ENCODE measurements around the gene NOVA2.

The NOVA2 gene

DNA sequence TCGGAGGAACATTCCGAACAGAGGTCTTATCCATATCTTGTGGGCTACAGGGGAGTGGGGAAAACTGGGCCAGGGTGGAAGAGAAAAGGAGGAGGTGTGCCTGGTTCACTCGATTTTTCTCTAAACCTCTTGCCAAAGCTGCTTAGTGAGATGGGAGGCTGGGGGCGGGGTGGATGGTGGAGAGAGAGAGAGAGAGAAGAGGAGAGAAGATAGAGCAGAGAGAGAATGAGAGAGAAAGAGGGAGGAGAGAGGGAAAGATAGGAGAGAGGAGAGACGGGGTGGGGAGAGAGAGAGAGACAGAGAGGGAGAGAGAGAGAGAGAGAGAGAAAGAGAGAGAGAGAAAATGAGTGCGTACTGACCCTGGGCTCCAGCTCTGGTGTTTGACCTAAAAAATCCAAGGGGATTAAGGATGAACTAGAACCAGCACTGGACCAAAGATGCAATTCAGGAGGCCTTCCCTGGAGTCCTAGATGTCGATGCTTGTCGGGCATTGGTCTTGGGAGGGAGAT lies 14.1 kb downstream of the NOVA2 start:
- DNase-seq: no peak

DNA sequence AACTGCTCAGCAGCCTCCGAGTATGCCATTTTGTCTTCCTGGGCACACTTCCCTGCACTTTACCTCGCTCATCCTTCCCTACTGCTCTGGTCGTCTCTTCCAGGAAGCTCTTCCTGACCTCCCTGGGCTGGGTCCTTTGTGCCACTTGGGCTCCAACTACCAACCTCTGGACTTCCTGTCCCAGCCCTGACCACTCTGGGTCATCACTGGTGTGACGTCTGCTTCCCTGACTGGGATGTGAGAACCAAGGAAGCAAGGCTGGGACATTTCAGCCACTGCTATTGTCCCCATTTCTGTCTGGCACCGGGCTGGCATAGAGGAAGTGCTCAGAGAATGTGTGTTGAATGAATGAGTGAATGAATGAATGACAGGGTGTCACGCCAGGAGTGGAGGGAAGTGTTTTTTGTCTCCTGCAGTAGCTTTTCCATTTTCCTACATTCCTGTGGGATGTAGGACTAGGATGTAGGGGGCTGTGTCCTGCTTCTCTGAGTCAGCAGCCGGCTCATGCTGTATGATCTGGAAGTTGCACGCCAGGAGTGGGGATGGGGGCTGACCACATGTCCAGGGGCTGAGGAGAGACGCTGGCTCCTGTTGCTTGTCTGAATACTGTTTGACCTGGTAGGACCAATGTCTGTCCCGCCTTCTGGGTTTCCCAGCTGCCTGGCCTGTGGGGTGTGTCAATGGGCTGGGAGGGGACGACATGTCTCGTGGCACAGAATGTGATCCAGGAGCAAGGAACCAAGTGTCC lies 14.7 kb downstream of the NOVA2 start:
- DNase-seq: no peak

DNA sequence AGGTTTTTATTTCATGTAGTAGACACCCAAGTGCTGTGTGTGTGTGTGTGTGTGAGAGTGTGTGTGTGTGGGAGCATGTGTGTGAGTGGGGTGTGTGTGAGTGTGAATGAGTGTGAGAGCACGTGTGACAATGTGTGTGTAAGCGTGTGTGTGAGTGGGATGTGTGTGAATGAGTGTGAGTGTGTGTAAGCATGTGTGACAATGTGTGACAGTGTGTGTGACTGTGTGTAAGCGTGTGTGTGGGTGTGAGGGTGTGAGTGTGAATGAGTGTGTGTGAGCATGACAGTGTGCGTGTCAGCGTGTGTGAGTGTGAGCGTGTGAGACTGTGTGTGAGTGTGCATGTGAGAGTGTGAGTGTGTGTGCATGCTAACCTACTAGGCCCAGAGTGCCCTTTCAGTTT lies 15.3 kb downstream of the NOVA2 start:
- DNase-seq: no peak

DNA sequence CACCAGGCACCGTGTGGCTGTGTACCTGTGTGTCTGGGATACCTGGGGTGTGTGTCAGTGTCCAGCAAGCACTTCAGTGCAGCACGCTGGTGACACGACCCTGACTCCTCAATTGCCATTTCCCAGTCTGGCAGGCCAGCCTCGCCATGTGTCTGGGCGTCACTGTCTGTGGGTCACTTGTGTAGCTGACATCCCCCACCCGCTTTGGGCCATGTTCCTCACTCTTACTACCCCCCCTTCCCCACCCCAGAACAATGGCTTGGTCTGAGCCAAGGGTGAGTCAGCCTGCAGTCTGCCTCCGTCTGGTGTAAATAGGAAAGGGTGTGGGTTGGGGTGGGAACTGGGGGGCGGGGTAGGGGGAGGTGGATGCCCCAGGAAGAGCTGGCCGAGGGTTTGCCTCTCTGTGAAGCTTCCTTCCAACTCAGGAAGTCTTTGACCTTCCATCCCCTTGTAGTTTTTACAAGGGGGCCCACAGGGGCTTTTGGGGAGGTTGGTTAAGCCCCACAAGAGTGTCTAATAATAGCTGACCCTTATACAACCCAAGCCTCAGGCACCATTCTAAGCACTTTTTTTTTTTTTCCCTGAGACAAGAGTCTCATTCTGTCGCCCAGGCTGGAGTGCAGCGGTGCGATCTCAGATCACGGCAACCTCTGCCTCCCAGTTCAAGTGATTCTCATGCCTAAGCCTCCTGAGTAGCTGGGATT lies 17.6 kb downstream of the NOVA2 start:
- DNase-seq: no peak

DNA sequence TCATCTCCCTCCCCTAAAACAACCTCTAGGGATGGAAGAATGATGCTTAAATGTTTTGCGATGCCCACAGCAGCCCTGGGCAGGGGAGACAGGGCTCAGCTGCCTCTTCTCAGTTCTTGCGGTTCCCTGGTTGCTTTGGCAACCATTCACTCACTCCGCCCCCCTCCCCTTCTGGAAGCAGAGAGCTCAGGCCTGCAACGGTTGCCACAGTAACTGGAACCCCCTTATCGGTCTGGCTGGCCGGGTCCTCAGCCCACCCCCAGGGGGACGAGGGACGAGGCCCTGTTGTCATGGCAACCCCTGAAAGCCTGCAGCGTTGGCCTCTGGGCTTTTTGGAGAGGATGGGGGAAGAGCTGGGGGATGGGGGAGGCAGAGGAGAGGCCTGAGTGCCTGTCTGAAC lies 19.5 kb downstream of the NOVA2 start:
- DNase-seq: no peak

DNA sequence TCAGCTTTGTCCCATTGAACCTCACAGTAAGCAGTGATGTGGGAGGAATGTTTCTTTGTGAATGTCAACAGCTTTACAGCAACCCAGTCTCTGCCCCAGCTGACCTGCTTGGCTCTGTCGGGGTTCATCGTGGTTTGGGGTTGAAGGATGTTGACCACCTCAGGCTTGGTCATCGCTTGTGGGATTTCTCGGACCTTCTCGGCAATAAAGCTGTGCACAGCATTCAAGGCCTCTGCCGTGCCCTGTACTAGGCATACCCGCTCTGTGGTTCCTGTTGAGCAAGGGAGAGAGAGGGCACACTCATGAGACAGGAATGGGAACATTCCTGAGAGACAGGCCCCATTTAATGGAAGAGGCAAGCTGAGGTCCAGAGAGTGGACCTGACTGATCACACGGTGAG lies 20.0 kb downstream of the NOVA2 start:
- DNase-seq: no peak

DNA sequence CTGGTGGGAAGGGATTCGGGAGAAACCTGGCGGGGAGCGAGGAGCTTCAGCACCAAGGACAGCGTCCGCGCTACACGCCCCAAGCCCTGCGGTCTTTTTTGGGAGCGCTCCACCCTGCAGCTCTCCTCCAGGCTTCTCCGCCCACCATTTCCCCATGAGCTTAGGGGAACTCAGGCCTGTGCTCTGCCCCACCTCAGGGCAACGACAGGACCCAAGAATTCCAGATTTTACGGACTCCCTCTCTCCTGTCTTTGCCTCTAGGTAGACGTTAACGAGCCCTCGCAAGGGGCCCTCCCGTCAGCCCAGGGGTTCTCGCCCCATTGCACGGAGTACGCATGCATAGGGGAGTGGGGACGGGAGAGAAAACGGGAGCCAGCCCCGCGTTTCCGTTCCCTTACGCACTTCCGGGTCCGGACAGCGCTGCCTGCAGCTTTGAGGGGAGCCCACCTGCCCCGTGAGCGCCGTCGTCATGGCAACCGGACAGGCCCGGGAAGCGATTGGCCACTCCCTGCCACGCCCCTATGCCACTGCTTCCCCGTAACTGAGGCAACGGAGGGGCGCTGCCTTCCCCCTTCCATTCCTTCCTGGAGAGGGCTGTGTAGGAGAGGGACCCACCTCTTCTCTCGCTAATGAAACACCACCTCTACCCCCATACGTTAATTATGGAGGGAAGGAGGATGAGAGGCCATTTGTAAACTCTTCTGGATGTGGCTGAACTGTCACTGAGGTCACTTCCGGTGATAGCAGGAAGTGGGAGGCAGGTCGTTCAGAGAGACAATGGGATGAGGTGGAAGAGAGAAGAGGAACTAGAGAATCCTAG lies 20.8 kb downstream of the NOVA2 start:
- DNase-seq: no peak

DNA sequence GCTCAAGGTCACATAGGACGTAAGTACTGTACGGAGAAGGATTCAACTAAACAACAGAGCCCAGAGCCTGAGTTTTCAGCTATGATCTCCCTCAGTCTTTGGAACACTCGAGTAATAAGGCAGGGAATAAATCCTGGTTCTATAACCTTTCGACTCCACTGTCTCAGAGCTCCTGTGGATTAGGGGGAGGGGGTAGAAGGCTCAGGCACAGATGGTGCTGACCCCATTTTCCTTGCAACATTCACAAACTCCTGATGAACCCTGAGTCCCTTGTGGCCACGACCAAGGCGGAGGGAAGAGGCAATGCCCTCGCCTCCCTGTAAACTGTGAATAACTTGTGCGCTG lies 21.4 kb downstream of the NOVA2 start:
- DNase-seq: no peak

DNA sequence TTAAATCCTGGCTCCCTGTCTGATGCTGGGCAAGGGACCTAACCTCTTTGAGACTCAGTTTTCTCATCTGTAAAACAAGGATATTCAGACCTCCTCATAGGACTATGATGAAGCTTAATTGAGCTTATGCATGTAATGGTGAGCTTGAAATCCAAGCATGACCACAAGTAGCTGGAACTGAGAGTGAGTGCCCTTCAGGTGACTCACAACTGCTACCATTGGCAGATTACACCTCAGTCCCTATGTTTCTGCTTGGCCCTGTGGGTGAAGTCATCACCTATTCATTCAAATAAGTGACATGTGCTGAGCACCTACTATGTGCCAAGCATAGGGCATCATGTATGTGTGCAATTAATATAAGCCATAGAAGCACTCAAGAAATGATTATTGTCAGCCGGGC lies 25.7 kb downstream of the NOVA2 start:
- DNase-seq: no peak

DNA sequence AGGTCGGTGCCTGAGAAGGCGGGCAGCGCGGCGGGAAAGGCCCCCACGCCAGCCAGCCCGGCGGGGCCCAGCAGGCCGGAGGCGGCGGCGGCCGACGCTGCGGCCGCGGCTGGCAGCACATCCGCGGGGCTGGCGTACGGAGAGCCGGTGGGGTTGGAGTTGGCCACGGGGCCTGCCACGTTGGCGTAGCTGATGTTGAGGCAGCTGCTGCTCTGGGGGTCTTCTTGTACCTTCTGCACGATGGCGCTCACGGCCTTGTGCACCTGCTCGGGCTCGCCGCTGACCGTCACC lies 33.2 kb downstream of the NOVA2 start:
- DNase-seq: no peak

DNA sequence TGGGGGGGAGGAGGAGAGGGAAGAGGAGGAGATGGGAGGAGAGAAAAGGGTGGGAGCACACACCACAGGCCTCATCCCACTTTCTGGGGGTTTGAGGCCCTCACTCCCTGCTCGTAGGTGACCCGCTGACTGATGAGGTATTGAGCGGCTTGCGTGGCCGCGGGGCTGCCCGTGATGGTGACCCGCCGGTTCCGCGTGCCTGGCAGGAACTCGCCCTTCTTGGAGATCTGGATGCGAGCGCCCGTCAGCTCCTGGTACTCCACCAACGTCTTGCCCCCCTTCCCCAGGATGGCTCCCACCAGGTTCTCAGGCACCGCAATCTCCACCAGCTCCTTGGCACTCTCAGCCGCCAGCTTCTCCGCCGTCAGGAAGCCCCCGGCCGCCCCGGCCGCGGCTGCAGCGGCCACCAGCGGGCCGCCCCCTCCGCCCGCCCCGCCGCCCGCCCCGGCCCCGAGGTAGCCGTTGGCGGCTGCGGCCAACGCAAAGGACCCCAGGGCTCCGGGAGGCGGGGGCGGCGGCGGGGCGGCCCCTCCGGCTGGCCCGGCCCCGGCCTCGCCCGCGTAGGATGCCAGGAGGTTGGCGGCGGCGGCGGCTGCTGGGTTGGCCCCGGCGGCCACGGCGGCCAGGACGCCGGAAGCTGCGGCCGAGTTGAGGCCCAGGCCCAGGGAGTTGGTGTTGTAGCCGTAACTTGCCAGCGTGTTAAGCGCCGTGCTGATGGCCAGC lies 33.7 kb downstream of the NOVA2 start:
- DNase-seq: no peak

DNA sequence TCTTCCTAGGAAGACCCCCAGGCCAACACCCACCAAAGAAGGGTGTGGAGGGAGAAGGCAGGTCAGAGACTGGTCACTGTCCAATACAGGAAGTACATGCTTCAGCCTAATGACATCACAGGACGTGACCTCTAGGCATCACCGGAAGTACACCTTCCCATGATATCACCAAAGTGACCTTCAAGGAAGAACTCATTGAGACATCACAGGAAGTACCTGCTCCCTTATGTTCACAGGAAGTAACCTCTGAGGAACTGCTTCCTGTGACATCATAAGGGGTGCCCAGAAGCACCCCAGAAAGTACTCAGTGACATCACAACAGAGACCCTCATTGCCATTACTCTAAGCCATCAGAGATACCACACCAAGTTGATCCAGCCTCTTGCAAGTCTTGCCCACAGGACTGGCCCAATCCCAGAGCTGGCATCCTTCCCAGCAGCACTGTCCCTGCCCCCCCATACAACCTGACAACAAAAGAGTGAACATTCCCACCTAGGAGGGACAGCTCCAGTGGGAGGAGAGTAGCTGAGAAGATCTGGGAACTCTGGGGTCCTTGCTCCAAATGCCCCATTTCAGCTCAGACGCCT lies 34.8 kb downstream of the NOVA2 start:
- no peak for DNase-seq

DNA sequence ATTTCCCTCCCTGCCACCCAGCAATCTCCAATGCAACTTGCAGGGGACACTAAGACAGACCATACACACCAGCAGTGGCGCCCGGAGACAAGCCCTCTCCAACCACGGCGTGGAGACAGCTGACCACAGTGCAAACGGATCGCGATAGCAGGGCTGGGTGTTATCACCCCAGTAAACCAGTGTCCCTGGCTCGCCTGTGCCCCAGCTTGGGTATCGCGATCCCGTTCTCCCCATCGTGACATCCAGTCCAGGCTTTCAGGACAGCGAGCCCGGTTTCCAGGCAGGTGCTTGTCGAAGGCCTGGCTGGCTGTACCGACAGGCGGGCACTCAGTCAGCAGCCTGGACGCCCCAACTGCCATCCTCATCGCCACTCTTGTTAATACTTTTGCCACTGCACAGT lies 38.4 kb downstream of the NOVA2 start:
- no peak for DNase-seq

DNA sequence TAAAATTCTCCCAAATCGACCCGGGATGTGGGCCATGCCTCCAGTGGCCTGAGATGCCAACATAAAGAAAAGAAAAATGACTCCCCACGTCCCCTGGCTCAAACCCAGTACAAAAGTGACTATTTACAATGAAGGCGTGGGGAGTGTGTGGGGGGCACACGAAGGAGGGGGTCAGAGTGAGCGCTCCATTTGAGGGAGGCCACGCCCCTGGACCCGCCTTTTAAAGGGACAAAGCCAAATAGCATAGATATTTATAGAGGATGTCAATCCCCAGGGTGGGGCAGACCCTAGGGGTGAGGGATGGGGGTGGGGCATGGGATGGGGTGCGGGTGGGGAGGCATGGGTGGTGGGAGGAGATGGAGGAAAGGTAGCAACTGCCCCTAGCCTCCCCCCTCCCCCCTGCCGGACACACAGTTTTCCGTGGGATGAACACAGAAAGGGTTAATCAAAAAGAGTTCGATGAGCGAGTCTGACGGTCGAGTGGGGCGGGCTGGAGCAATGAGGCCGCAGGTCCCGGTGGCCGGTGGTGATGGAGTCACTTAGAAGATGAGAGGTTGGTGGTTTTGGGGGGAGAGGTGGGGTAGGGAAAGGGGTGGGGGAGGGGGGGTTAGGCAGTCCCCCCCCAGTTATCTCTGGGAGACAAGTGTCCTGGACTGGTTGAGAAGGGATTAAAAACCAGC lies 39.0 kb downstream of the NOVA2 start:
- no peak for DNase-seq

DNA sequence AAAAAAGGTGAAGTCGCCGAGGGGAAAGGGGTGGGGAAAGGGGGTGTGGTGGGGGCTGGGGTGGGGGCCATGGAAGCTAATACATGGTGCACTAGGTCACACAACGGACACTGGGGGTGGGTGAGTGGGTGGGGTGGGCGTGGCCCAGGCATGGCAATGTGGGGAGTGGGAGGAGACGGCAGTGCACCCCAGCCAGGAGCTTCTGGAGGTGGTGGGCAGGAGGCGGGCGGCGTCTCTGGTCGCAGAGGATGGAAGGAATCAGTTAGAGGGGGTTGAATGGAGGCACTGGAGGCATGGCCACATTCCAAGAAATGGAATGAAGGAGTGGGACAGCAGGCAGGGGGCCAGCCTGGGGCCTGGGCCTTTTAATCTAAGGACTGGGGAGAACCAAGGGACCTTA lies 39.9 kb downstream of the NOVA2 start:
- no peak for DNase-seq

DNA sequence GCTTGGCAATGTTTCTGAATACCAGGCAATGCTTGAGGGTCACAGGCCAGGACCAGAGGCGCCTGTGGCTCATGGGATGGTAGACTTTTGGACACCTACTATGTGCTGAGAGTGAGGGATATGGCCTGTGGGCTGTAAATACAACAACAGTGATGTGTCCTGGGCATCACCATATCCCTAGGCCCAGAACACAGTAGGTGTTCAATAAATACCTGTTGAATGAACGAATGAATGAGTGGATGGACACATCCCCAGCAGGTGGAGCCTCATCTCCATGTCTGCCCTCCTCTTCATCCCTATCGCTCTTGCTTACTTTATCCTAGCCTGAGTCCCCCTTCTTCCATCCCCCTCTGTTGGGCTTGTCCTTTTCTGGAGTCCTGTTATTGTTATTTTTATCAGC lies 42.6 kb downstream of the NOVA2 start:
- no peak for DNase-seq

DNA sequence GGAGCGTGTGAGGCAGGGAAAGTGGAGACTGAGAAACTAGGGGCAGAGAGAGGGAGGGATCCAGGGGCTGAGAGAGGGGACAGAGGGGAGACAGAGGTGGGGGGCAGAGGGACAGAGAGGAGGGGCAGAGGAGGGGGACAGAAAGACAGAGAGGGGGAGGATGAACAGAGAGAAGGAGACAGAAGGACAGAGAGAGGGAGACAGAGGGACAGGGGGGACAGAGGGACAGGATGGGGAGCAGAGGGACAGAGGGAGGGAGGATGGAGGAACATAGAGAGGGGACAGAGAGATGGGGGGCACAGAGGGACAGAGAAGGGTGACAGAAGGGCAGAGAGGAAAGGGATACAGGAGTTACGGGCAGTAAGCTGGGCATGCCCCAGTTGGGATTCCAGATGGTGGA lies 44.4 kb downstream of the NOVA2 start:
- no peak for DNase-seq

DNA sequence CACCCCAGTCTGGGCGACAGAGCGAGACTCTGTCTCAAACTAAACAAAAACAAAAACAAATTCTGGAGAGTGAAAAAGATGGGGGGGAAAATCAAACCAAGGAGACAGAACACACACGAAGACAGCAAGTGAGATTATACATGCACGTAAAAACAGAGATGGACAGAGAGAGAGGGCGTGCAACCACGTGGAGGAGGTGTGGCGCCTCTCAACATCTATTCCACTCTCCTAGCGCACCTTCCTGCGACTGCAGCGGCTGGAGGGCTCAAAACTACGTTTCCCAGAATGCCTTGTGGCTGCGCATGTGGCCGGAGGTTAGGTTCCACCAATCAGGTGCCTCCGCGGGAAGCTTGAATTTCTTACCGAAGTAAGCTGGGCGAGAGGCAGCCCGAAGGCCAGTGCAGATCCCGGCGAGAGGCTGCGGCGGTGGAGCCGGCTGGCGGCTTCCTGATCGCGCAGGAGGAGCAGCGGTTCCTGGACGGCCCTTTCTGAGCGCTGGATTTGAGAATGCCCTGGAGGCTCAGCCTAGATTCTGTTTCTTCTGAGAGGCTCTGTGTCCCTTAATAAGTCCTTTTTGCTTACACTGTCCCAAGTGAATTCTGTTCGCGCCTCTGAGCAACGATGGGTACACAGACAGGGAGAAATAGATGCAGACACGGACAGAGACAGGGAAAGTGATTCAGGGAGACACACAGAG lies 46.0 kb downstream of the NOVA2 start:
- DNase-seq: peak; percentile 93

DNA sequence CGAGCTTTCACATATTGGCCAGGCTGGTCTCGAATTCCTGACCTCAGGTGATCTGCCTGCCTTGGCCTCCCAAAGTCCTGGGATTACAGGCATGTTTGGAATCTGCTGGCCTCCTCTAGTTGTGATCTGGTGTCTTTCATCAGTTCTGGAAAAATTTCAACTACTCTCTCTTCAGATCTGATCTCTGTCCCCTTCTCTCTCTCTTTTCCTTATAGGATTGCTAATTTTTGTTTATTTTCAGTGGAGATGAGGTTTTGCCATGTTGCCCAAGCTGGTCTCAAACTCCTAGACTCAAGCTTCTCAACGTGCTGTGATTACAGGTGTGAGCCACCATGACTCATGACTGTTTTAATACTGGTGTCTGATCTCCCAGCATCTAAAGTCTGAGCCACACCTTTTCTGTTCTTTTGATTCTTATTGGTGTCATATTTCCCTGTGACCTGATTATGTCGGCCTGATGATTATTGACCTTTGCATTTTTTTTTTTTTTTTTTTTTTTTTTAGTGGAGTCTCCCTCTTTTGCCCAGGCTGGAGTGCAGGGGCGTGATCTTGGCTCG lies 48.7 kb downstream of the NOVA2 start:
- DNase-seq: no peak

DNA sequence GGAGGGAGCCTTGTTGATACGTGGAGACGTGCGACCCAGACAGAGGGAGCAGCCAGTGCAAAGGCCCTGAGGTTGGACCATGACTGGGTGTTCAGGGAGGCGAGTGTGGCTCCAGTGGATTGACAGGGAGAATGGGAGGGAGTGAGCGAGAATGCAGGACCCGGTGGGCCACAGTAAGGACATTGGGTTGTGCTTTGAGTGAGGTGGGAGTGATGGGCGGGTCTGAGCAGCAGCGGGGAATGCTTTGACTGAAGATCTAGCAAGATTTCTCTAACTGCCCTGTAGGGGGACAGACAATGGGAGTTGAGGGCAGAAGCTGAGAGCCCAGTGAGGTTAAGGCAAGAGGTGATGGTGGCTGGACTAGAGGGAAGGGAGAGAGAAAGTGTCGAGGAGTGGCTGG lies 51.4 kb downstream of the NOVA2 start:
- DNase-seq: no peak

DNA sequence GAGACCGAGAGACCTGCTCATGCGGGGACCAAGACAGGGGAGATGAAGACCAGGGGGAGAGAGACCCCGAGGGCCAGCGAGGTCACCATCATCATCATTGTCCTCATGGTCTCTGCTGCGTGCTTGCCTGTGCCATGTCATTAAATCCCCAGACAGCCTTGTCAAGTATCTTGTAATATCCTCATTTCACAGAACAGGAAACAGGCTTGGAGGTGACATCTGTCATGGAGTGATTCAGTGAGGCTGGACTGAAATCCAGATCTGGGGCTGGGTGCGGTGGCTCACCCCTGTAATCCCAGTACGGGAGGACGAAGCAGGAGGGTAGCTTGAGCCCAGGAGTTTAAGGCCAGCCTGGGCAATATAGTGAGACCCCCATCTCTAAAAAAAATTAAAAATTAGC lies 53.2 kb downstream of the NOVA2 start:
- no peak for DNase-seq

Measured in NCI-H510A (cell line).